Esophagus mucosa (tissue), 1 donor: Measurements from ENCODE around the gene COL4A5. TPM values are rescaled to one million over a fixed set of nuclear protein-coding genes. Genes with fewer than 3 reads are reported as not detected.
"Not testable (repeated sequence)": the region's sequence is repeated elsewhere in the genome, so short reads cannot be mapped to it uniquely, and the experiment has no call there.

ENCODE experiments used
- ATAC-seq: fragments of 200-7000 bp; cut with Tn5 transposase; one replicate; pipeline ENCODE4 v1.9.1; 2020
- total RNA-seq: library from RNA; stranded (reverse); gene quantifications from one replicate; pipeline ENCODE4 v1.2.4, GENCODE V29; 2023
- donor health status: DM: yes; HTN: yes; CAD: no.

The COL4A5 gene
- total RNA-seq, 1 donor from 2014 or later = 18.9 TPM

- ATAC-seq = no peak
These were observed 17.4 kb downstream of the COL4A5 start for GRCh38 chrX:108456971-108457477.

GRCh38 chrX:108464604-108465003, 25.0 kb downstream of the COL4A5 start:
- ATAC-seq = no peak

DNA sequence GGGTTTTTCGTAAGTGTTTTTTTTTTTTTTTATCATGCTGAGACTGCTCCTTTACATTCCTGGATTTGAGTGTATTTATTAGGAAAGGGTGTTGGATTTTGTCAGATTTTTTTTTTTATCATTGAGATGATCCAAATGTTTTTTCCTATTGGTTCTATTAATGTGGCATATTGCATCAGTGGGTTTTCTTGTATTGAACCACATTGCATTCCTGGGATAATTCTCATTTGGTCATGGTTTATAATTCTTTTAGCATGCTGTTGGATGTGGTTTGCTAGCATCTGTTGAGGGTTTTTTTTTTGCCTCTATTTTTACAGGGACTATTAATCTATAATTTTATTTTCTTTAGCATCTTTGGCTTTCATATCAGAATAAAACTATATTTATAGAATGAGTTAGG, 28.8 kb downstream of the COL4A5 start:
- no peak for ATAC-seq

- peak; percentile 68 for ATAC-seq
These were observed 34.3 kb downstream of the COL4A5 start for GRCh38 chrX:108473979-108474378.

DNA sequence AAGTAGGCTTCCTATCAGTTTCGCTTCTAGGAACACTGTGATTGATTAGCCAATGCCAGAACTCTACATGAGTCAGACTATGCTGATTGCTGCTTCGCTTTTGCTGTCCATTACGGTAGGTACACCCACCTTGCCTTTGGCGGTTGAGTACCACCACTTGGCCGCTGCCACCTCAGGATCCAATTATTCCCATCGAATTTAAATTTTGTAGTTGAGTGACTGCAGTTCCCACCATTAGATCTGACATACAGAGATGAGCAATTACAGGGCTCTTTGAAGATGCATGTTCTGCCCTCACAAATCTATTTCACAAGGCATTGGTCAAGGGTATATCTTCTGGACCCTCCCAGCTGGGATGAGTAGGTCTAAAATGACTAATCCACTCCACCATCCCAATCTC, 41.9 kb downstream of the COL4A5 start:
- not testable (repeated sequence) for ATAC-seq

GRCh38 chrX:108484251-108484650, 44.6 kb downstream of the COL4A5 start:
- no peak for ATAC-seq

DNA sequence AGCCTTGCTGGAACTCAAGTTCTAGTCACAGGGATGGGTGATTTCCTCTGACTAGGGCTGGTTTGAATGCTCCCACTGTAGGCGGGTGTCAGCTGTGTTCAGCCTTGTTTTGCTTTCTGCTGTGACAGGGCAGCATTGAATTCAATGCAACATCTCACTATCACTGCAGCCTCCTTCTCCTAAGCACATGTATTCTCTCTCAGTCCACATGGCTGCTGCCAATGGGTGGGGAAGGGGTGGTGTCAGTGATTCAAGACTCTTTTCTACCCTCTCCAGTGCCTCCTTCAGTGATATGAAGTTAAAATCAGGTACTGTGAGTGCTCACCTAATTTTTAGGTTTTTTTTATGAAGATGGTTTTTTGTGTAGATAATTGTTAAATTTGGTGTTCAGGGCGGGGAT, 46.3 kb downstream of the COL4A5 start:
- ATAC-seq = no peak

GRCh38 chrX:108494406-108495090, 54.9 kb downstream of the COL4A5 start:
- no peak for ATAC-seq

DNA sequence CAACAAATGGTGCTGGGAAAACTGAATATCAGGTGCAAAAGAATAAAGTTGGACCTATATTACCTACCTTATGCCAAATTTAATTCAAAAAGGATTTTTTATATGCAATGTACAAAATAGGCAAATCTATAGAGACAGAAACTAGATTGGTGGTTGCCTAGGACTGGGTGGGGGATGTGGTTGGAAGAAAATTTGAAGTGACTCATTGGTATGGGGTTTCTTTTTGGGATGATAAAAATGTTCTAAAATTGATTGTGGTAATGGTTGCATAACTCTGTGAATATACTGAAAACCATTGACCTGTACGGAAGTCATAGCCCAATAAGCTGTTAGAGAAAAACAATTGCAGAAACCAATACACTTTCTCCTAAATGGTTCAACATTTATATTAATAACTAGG, 72.1 kb downstream of the COL4A5 start:
- no peak for ATAC-seq

DNA sequence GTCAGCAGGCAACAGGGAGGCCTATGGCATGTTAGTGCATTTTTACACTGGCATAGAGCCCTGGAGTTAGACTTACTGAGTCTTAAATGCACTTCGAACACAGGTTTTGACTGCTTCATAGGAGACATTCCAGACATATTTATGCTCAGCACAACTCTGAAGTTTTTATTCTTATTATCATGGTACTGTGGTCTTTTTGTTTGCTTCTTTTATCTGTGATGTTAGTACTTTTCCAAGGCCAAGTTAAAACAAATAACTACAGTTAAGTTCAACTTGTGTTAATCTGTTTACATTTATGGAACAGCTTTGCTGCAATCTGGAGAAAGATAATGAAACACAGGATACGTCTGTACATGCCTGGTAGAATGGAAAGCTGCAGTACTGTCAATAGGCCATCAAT, 76.5 kb downstream of the COL4A5 start:
- ATAC-seq = no peak

DNA sequence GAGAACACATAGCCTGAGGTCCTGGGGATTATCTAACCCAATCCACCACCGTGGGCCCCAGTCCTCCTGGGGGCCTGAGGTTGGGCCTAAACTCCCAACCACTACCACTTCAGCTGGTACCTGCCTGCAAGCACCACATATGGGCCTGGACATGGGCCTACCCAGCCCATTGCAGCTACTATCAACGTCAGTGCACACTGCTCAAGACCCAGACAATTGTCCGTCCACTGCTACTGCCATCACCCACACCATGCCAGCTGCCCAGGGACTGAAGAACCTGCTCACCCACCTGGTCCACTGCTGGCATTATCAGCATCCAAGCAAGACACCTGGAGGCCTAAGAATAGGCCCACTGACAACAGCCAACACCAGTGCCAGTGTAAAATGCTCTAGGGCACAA, 88.1 kb downstream of the COL4A5 start:
- ATAC-seq = no peak

DNA sequence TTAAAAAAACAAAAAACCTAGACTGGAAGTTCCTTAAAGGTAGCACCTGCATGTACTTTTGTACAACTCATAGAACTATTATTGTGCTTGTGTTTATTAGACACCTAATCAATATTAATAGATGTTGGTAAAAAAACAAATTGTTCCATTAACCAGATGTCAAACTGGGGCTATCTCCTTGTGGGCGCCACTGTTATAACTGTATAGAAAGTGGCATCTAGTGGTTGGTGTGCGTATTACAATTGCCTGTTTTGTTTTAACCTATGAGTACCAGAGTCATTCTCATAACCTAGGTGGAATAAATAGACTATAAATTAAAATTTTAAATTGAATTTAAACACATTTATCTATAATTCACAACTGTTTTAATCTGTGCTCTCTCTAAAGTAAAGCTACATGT, 97.4 kb downstream of the COL4A5 start:
- ATAC-seq = peak; percentile 62

- no peak for ATAC-seq
These were observed 101.6 kb downstream of the COL4A5 start for GRCh38 chrX:108541286-108541685.

- ATAC-seq = no peak
These were observed 117.9 kb downstream of the COL4A5 start for GRCh38 chrX:108557580-108557979.

DNA sequence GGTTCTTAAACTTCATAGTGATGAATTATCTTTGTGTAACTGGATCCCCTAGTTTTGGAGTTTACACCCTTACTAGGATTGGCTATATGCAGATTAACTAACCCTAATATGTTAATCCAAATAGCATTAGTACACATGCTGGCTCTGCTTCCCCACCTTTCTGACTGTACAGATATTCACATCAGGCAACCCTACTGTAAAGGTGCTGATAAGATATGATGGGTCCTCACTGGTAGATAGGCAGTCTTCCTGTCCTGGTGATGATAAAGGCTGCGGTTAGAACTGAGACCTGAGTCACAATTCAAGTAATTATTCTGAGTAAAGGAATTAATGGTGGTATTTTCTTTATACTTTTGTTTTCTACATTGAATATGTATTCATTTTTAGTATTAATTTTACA, 118.6 kb downstream of the COL4A5 start:
- no peak for ATAC-seq

- no peak for ATAC-seq
These were observed 133.5 kb downstream of the COL4A5 start for GRCh38 chrX:108573136-108573535.

DNA sequence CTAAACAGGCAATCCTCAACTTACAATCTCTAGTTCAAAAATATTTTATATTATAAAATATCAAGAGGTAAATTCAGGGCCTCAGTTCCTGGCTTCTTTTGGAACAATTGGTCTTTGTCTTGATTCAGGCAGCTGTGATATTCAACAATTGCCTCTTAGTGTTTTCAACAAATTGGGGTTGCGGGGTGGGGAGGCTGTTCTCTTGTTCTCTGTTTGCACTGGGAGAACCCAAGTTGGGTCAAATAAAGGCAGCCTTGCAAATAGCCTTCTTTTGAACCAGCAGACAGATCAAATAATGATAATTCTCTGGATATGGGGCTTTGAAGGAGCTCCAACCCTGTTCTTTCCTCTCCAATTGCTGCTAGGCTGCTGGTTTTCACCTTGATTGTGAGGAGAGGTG, 142.5 kb downstream of the COL4A5 start:
- no peak for ATAC-seq

DNA sequence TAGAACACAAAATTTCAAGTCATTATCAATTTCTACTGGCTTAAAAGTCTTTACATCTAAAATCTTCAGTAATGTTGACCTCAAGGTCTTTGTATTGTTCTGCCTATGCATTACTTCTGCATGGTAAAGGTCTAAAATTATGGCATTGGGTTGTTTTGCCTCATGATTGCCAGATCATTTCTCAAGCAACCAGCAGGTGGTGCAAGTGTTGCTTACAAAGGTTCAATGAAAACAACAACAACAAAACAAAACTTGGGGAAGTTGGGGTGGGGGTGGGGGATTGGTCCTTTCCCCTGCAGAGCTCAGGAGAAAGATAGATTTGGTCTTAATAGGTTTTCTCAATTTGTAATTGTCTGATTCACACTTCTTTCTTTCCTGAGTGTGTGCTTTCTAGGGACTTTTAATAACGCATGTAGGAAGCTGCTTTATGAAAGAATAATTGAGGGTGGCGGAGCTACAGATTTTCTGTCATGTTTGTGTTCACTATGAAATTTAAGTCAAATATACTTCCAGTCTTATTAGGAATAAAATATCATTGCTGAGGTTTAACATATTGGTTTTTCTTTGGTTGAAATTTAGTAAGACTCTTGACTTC, 145.1 kb downstream of the COL4A5 start:
- ATAC-seq = no peak

GRCh38 chrX:108590496-108590895, 150.9 kb downstream of the COL4A5 start:
- ATAC-seq = no peak

GRCh38 chrX:108601276-108601675, 161.6 kb downstream of the COL4A5 start:
- no peak for ATAC-seq

- no peak for ATAC-seq
These were observed 170.5 kb downstream of the COL4A5 start for GRCh38 chrX:108610141-108610540.

- ATAC-seq = no peak
These were observed 175.0 kb downstream of the COL4A5 start for GRCh38 chrX:108614616-108615015.

DNA sequence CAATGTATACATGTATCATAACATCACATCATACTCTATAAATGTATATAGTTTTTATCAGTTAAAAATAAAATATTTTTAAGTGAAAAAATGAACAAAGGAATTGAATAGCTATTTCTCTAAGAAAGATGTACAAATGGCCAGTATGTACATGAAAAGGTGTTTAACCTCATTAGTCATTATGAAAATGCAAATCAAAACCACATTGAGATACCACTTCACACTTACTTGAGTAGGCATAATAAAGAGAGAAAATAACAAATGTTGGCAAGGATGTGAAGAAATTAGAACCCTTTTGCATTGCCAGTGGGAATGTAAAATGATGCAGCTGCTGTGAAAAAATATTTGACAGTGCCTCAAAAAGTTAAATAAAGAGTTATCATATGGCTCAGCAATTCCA, 201.2 kb downstream of the COL4A5 start:
- ATAC-seq = no peak

GRCh38 chrX:108641589-108642272, 202.1 kb downstream of the COL4A5 start:
- no peak for ATAC-seq
